GM18870 (cell line): ENCODE results near the gene PRKAR2A.
"Not testable (repeated sequence)": the region's sequence is repeated elsewhere in the genome, so short reads cannot be mapped to it uniquely, and the experiment has no call there.

Experiments
- ATAC-seq: cut with Tn5 transposase; IDR thresholded peaks from one replicate; pipeline ENCODE4 v1.9.1; 2021; ENCODE audit warnings: moderate library complexity; ENCODE audit not compliant: unreplicated experiment

The PRKAR2A gene

DNA sequence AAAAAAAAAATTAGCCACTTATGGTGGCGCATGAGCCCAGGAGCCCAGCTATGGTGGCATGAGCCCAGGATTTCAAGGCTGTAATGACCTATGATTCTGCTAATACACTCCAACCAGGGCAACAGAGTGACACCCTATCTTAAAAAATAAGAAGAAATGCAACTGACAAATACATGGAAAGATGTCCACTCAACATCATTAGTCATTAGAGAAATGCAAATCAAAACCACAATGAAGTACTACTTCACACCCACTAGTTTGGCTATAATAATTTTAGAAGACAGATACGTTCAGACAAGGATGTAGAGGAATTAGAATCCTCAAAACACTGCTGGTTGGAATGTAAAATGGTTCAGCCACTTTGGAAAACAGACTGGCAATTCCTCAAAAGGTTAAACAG, 10.5 kb downstream of the PRKAR2A start:
- no peak for ATAC-seq

DNA sequence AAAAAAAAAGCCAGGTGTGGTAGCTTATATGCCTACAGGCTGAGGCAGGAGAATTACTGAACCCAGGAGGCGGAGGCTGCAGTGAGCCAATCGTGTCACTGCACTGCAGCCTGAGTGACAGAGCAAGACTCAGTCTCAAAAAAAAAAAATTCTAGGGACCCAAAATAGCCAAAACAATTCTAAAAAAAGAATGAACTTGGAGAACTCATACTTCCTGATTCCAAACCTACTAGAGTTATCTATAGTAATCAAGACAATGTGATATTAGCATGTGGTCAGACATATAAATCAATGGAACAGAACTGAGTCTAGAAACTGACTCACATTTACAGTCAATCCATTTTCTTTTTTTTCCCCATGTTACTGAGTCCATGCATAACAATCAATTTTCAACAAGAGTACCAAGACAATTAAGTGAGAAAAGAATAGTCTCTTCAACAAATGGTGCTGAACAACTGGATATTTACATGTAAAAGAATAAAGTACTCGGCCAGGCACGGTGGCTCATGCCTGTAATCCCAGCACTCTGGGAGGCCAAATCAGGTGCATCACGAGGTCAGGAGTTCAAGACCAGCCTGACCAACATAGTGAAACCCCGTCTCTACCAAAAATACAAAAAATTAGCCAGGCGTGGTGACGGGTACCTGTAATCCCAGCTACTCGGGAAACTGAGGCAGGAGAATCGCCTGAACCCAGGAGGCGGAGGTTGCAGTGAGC, 11.9 kb downstream of the PRKAR2A start:
- ATAC-seq, result no peak

DNA sequence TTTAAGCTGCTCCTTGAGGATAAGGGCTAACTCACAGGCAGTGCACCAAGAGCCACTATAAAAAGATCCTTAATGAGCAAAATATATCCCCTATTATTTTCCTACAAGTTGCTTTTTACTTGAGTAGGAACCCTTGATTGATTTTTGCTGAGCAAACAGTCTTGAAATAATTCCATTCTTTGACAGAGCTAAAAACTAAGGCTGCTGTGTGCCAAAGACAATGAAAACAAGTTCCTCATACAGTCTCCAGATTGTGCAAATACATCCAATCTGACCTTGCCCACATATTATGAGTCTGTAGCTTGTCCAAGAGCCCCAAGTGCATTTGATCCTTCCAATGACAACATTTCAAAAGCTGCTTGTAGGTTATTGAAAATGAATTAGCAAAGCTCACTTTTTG, 15.0 kb downstream of the PRKAR2A start:
- ATAC-seq, result no peak

GRCh38 chr3:48830715-48831114, 17.0 kb downstream of the PRKAR2A start:
- ATAC-seq, result no peak

GRCh38 chr3:48829525-48829924, 18.1 kb downstream of the PRKAR2A start:
- ATAC-seq, result not testable (repeated sequence)

DNA sequence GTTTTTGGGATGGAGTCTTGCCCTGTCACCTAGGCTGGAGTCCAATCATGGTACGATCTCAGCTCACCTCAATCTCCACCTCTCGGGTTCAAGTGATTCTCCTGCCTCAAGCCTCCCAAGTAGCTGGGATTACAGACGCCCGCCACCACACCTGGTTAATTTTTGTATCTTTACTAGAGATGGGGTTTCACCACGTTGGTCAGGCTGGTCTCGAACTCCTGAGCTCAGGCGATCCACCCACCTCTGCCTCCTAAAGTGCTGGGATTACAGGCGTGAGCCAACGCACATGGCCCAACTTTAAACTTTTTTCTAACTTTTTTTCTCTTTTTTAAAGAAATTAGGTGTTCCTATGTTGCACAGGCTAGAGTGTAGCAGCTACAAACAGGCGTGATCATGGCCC, 19.8 kb downstream of the PRKAR2A start:
- ATAC-seq, result not testable (repeated sequence)

DNA sequence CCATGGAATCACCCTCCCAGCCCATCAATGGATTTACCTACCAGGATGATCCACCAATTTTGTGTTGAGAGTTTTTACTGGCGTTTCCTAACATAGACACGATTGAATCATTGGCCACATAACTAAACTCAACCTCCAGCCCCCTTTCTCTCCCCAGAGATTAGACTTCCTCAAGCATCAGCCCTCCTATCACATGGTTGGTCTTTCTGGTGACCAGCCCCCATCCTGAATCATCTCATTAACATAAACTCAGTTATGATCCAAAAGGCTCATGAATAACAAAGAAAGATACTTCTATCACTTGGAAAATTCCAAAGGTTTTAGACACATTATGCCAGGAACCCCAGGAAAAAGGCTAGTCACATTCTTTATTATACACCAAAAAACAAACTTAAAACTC, 21.2 kb downstream of the PRKAR2A start:
- ATAC-seq, result no peak

- ATAC-seq, result no peak
Measured at GRCh38 chr3:48820612-48821324, 26.9 kb downstream of the PRKAR2A start.

DNA sequence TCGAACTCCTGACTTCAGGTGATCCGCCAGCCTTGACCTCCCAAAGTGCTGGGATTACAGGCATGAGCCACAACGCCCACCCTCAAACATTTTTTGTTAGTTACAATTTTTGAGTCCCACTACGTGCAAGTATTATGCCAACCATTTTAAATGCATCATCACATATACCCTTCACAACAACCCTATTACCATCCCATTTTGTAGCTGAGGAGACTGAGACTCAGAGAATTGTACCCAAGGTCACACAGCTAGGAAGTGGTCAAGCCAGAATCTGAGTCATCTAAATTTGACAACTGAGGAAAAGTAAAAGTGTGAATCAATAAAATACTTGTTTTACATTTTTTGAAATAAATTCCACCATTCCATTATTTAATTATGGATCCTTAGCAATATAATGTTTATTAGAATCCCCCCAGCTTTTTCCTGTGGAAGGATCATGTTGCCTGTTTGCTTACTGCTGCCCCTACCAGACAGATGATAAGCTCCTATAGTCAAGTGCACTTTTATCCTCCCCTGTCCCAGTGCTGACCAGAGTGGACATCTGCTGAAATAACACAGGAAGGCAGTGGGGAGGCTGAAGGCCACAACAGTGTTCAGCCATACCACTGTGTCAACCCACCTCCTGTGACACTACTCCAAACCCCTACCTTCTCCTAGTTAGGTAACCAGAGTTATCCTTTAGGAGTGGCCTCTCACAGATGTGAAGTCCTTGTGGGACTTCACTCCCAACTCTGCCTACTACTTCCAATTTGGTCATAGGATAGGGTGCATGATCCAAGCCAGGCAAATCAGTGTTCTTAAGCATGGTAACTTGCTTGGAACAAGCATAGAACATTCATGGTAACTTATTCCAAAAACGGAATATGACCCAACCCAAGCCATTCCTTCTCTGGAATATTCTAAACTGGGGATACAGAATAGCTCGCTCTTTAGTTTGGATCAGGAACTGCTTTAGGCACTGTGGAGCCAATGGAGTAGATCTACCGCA, 28.1 kb downstream of the PRKAR2A start:
- no peak for ATAC-seq

DNA sequence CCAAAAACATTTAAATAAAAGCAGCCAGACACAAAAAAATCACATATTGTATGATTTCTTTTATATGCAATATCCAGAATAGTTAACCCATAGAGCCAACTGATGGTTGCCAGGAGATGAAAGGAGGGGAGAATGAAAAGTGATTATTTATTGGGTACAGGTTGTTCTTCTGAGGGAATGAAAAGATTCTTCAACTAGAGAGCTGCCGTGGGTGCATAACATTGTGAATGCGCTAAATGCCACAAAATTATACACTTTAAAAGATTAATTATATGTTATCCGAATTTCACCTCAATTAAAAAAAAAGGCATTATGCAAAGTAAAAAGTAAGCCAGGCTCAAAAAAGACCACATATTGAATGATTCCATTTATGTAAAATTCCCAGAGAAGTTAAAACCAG, 36.1 kb downstream of the PRKAR2A start:
- ATAC-seq, result no peak

GRCh38 chr3:48804930-48805329, 42.7 kb downstream of the PRKAR2A start:
- no peak for ATAC-seq

- ATAC-seq, result not testable (repeated sequence)
Measured at GRCh38 chr3:48800831-48801230, 46.8 kb downstream of the PRKAR2A start.

DNA sequence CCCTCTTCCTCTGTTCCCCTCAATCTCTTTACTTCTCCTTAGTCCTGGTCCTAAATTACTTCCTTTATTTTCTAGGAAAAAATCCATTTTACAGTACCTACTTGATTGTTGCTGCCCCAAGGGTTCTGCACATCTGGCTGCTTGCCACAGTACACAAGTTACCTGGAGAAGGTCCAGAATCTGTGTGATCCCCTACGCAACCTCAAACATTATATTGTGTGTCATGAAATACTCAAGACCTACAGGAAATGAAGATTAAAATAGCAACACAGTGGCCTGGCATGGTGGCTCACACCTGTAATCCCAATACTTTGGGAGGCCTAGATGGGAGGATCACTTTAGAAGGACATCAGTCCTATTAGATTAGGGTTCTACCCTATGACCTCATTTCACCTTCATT, 48.7 kb downstream of the PRKAR2A start:
- no peak for ATAC-seq

GRCh38 chr3:48797626-48798025, 50.0 kb downstream of the PRKAR2A start:
- ATAC-seq, result no peak

DNA sequence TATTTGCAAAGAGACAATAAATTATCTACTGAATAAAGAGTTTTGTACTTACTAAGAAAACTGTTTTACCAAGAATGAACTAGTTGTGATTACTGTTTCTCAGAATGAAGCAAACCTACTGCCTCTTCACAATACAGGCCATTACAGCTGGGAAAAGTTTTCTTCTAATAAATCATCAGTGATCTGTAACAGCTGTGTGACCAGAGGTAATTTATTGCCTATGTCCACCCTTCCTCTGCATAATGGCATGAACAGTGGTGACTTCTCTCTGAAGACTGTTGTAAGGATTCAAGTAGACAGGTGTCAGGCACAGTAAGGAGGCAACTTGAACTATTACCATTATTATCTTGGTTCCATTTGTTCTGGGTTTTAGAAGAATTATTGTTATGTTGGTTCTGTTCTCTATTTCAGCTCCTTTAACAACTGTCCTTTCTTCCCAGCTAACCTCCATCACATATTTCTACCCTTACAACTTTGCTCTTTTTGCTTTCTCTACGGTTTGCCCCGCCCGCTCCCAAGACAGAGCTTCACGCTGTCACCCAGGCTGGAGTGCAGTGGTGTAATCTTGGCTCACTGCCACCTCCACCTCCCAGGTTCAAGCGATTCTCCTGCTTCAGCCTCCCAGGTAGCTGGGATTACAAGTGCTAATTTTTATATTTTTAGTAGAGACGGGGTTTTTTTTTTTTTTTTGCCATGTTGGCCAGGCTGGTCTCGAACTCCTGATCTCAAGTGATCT, 51.5 kb downstream of the PRKAR2A start:
- ATAC-seq, result no peak

GRCh38 chr3:48793484-48793883, 54.2 kb downstream of the PRKAR2A start:
- not testable (repeated sequence) for ATAC-seq

DNA sequence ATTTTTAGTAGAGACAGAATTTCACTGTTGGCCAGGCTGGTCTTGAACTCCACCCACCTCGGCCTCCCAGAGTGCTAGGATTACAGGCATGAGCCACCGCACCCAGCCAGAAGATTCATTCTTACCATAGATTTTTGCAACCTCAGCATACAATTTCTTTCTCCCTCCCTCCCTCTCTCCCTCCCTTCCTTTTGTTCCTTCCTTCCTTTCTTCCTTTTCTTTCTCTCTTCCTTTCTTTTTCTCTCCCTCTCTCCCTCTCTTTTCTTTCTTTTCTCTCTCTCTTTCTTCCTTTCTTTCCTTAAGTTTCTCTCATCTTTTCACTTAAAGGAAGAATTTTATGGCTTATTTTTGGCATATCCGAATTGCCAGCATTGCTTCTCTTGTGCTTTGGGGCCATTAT, 58.0 kb downstream of the PRKAR2A start:
- no peak for ATAC-seq

DNA sequence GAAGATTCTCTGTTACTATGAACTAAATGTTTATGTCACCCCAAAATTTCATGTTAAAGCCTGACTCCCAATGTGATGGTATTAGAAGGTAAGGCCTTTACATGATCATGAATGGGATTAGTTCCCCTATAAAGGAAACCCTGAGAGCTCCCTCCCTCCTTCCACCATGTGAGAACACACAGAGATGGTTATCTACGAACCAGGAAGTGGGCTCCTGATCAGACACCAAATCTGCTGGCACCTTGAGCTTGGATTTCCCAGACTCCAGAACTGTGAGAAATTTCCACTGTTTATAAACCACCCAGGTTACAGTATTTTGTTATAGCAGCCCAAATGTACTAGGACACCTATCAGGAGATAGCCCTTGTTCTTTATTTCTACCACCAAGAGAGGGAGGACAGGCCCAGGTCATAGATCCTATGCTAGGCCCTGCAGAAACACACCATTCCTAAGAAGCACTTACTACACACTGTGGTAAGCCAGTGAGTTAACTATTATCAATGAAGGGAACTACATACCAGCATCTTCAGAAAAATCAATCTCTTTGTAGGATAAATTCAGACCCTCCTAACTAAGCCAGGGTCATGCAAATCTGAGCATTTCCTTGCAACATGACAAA, 59.0 kb downstream of the PRKAR2A start:
- no peak for ATAC-seq

DNA sequence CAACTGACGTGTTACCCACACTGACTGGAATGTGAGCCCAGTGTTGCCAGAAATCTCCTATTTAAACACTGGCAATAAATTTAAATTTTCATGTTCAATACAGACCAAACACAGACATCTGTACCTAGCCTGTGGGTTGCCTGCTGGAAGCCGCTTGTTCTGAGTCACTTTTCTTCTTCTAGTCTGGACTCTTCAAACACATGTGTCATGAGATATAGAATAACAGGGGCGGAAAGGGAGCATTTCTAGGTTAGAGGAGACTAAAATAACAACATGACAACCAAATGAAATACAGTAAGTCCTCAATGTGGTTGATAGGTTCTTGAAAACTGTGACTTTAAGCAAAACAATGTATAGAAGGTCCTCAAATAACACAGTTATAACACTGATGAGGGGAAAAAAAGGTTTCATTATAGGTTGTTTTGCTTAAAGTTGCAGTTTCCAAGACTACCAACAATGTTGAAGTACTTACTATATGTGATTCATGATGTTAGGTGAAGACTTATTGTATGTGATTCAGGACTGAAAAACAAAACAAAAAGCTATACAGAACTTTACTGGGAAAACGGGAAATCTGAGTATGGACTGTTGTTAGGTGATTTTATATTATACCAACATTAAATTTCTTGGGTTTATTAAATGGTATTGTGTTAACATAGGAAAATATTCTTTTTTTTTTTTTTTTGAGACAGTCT, 63.1 kb downstream of the PRKAR2A start:
- ATAC-seq, result no peak

DNA sequence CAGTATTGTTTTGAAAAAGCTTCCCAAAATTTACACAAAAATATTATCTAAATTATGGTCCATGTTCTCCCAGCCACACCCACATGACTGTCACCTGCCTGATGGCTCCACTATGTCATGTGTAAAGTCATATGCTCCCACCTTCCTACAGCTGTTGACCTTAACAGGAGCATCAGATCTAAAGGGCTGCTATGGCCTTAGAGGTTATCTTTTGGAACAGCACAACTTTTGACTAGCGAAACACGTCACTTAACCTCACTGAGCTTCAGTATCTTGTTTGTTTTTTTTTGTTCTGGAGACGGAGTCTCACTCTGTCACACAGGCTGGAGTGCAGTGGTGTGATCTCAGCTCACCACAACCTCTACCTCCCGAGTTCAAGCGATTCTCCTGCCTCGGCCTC, 64.4 kb downstream of the PRKAR2A start:
- no peak for ATAC-seq
